Caco-2 (cell line): Measurements from ENCODE around the gene RAB37. TPM values are rescaled to one million over a fixed set of nuclear protein-coding genes. Genes with fewer than 3 reads are reported as not detected.

Experiments used
- BruUV-seq: library from RNA; stranded (reverse); fragments of 400-500 nt; replicated peaks from 2 replicates; lab custom pipeline; 2021; lab: Mats Ljungman, UMichigan
- CTCF ChIA-PET: fragments of 300-600 bp; sonication (Branson Sonifier 250); formaldehyde crosslinking; loops from one replicate; lab custom pipeline; 2022; ENCODE audit warnings: antibody characterized with exemption; lab: Charles Lee
- POLR2A ChIA-PET: fragments of 300-600 bp; sonication (Branson Sonifier 250); formaldehyde crosslinking; loops from one replicate; lab custom pipeline; 2022; ENCODE audit warnings: antibody characterized with exemption; lab: Charles Lee
- DNase-seq, 2 experiments: peaks; one replicate each; pipeline versions ENCODE4 v3.0.0 to v3.0.0-alpha.2; 2020 to 2022
- H3K27me3 ChIP-seq: replicated peaks from 2 replicates; pipeline ENCODE4 v1.6.0; 2011; ENCODE audit warnings: low read length; ENCODE audit not compliant: control insufficient read depth, insufficient read depth
- H3K36me3 ChIP-seq: 2 replicates; pipeline ENCODE4 v1.5.1; 2011; ENCODE audit warnings: low read length; ENCODE audit not compliant: control insufficient read depth, insufficient read depth
- H3K4me1 ChIP-seq: fragments of 250-450 bp; sonication (Bioruptor Pico); 2 replicates; pipeline ENCODE4 v1.5.1; 2020; ENCODE audit warnings: mild to moderate bottlenecking
- H3K4me3 ChIP-seq: 2 replicates; pipeline ENCODE4 v1.5.1; 2011; ENCODE audit warnings: low read depth, mild to moderate bottlenecking, control low read depth, low read length
- H3K9me3 ChIP-seq: fragments of 250-450 bp; sonication (Bioruptor Pico); 2 replicates; pipeline ENCODE4 v1.5.1; 2020; ENCODE audit warnings: mild to moderate bottlenecking, moderate library complexity
- H3K27ac Mint-ChIP-seq: one replicate; pipeline ENCODE4 v1.8.0; 2022; ENCODE audit warnings: mixed read lengths; ENCODE audit not compliant: unreplicated experiment
- H3K27me3 Mint-ChIP-seq: one replicate; pipeline ENCODE4 v1.8.0; 2022; ENCODE audit warnings: mixed read lengths; ENCODE audit not compliant: insufficient read depth, unreplicated experiment
- H3K36me3 Mint-ChIP-seq: one replicate; pipeline ENCODE4 v1.8.0; 2022; ENCODE audit warnings: mild to moderate bottlenecking, mixed read lengths; ENCODE audit not compliant: insufficient read depth, unreplicated experiment
- H3K4me1 Mint-ChIP-seq: one replicate; pipeline ENCODE4 v1.8.0; 2022; ENCODE audit warnings: low read depth, mixed read lengths; ENCODE audit not compliant: unreplicated experiment
- H3K4me3 Mint-ChIP-seq: one replicate; pipeline ENCODE4 v1.8.0; 2022; ENCODE audit warnings: mild to moderate bottlenecking, moderate library complexity, mixed read lengths; ENCODE audit not compliant: unreplicated experiment
- H3K9me3 Mint-ChIP-seq: one replicate; pipeline ENCODE4 v1.8.0; 2022; ENCODE audit warnings: mixed read lengths; ENCODE audit not compliant: unreplicated experiment
- intact Hi-C: fragments of 100-400 bp; cut with micrococcal nuclease; formaldehyde crosslinking; loops from one replicate; pipeline ENCODE4 v1.10.0; 2022; ENCODE audit not compliant: unreplicated experiment
- total RNA-seq: library from RNA; stranded (reverse); gene quantifications from 2 replicates; pipeline ENCODE4 v1.2.3, GENCODE V29; 2022
- TF ChIP-seq, protein P1 (sequence below), 2 experiments: fragments of 200-600 bp in 1 of 2; IDR thresholded peaks; 1 replicate in 1 of 2; 2 replicates in 1 of 2; pipeline versions ENCODE4 v1.5.1 to v1.8.0; 2011 to 2022; ENCODE audit warnings: antibody characterized with exemption in 1 of 2, control low read depth in 1 of 2, inconsistent platforms in 1 of 2, low read depth in 1 of 2, low read length in 1 of 2, mild to moderate bottlenecking in 1 of 2, moderate library complexity in 1 of 2; ENCODE audit not compliant: insufficient read depth in 1 of 2, severe bottlenecking in 1 of 2, unreplicated experiment in 1 of 2

Gene RAB37
- total RNA-seq, 1 experiment from 2014 or later = 12.3 TPM

DNA sequence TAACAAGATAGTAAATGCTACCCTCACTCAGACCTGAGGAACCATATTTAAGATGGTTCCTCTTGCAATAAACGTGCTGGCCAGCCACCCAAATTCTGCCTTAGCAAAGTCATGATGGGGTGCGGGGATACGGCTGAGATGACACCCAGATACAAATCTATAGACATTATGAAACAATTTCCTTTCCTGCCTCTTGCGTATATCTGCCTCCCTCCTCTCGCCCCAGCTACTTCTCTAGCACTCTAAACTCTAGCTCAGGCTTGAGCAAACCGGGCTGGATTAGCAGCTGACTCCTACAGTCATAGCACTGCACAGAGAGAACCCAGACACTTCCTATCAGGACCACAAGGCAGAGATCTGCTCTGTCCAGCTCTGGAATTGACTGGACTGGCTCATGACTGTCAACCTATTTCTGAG, 46.6 kb upstream of the RAB37 start:
- Histone ChIP-seq H3K9me3 (no peaks in the 10 kb centered on the region), H3K4me3 (no peak overlapping the region), H3K4me1 (no peaks in the 10 kb centered on the region), H3K36me3 (no peaks in the 10 kb centered on the region), H3K27me3 (peaks cover 2% of the 10 kb centered on the region)
- Mint-ChIP-seq H3K4me3 (no peak overlapping the region), H3K9me3 (no peaks in the 10 kb centered on the region), H3K4me1 (no peaks in the 10 kb centered on the region), H3K27ac (no peak overlapping the region), H3K36me3 (no peaks in the 10 kb centered on the region), H3K27me3 (no peaks in the 10 kb centered on the region)
- BruUV-seq = no TSS peak
- CTCF ChIA-PET = interaction anchor here (0.7 to 2.7 kb wide), 5 partner anchors 12 to 330 kb away, joined by 3 to 10 read pairs (median 4); partner anchors contain the start of gene RAB37
- TF ChIP-seq, protein P1, sequence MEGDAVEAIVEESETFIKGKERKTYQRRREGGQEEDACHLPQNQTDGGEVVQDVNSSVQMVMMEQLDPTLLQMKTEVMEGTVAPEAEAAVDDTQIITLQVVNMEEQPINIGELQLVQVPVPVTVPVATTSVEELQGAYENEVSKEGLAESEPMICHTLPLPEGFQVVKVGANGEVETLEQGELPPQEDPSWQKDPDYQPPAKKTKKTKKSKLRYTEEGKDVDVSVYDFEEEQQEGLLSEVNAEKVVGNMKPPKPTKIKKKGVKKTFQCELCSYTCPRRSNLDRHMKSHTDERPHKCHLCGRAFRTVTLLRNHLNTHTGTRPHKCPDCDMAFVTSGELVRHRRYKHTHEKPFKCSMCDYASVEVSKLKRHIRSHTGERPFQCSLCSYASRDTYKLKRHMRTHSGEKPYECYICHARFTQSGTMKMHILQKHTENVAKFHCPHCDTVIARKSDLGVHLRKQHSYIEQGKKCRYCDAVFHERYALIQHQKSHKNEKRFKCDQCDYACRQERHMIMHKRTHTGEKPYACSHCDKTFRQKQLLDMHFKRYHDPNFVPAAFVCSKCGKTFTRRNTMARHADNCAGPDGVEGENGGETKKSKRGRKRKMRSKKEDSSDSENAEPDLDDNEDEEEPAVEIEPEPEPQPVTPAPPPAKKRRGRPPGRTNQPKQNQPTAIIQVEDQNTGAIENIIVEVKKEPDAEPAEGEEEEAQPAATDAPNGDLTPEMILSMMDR (IDR thresholded peaks at IDR 0.05; ENCODE audit: insufficient read depth in 1 of 2, low read depth in 1 of 2, low read length in 1 of 2, severe bottlenecking in 1 of 2, unreplicated experiment in 1 of 2) = no peak
- POLR2A ChIA-PET = no interaction called here
- intact Hi-C loops = loop anchor here (5.0 kb wide), 1 partner anchor 33 kb away; no protein-coding TSS in a partner anchor
- DNase-seq = no peak

DNA sequence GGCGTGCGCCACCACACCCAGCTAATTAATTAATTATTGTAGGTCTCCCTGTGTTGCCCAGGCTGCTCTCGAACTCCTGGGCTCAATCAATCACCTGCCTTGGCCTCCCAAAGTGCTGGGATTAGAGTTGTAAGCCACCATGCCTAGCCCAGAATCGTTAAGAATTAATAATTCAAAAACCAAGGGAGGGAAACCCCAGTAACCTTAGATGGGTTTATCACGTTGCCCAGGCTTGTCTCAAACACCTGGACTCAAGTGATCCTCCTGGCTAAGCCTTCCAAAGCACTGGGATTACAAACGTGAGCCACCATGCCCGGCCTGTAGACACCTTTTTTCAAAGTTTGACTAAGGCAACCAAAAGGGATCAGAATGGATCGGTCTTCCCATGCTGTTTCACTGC, 45.9 kb upstream of the RAB37 start:
- H3K9me3 ChIP-seq = no peaks in the 10 kb centered on the region
- ChIA-PET CTCF (interaction anchor here (2.0 to 2.7 kb wide), 2 partner anchors 34 to 45 kb away, joined by 7 to 10 read pairs; partner anchors contain the start of gene RAB37), POLR2A (no interaction called here)
- BruUV-seq = no TSS peak
- no peaks in the 10 kb centered on the region for H3K27me3 ChIP-seq
- H3K36me3 ChIP-seq = no peaks in the 10 kb centered on the region
- H3K9me3 Mint-ChIP-seq = no peaks in the 10 kb centered on the region
- intact Hi-C loops = loop anchor here (5.0 kb wide), 1 partner anchor 34 kb away; no protein-coding TSS in a partner anchor
- no peak overlapping the region for H3K27ac Mint-ChIP-seq
- no peak for DNase-seq
- no peaks in the 10 kb centered on the region for H3K36me3 Mint-ChIP-seq
- no peak overlapping the region for H3K4me3 Mint-ChIP-seq
- H3K4me1 Mint-ChIP-seq = no peaks in the 10 kb centered on the region
- no peak overlapping the region for H3K4me3 ChIP-seq
- TF ChIP-seq, protein P1 (IDR thresholded peaks at IDR 0.05; ENCODE audit: insufficient read depth in 1 of 2, low read depth in 1 of 2, low read length in 1 of 2, severe bottlenecking in 1 of 2, unreplicated experiment in 1 of 2) = no peak
- H3K4me1 ChIP-seq = no peaks in the 10 kb centered on the region
- no peaks in the 10 kb centered on the region for H3K27me3 Mint-ChIP-seq

DNA sequence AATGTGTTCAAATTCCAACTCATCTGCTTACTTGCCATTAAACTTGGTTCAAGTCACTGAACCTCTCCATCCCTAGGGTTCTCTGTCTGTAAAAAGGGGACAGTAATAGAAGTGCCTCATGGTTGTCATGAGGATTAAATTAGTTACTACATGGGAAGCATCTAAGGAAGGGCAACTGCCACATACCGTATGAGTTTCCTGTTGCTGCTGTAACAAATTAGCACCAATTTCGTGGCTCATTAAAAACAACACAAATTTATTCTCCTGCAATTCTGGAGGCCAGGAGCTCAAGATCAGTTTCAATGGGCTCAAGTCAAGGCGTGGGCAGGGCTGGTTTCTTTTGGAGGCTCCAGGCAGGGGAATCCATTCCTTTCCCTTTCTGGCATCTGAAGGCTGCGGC, 43.0 kb upstream of the RAB37 start:
- Mint-ChIP-seq H3K4me1 (no peaks in the 10 kb centered on the region), H3K4me3 (no peak overlapping the region), H3K27ac (no peak overlapping the region), H3K27me3 (no peaks in the 10 kb centered on the region), H3K9me3 (no peaks in the 10 kb centered on the region), H3K36me3 (no peaks in the 10 kb centered on the region)
- H3K36me3 ChIP-seq = no peaks in the 10 kb centered on the region
- no peaks in the 10 kb centered on the region for H3K27me3 ChIP-seq
- no peak overlapping the region for H3K4me3 ChIP-seq
- CTCF ChIA-PET = no interaction called here
- TF ChIP-seq, protein P1 (IDR thresholded peaks at IDR 0.05; ENCODE audit: insufficient read depth in 1 of 2, low read depth in 1 of 2, low read length in 1 of 2, severe bottlenecking in 1 of 2, unreplicated experiment in 1 of 2) = no peak
- no peak for DNase-seq
- no peaks in the 10 kb centered on the region for H3K9me3 ChIP-seq
- H3K4me1 ChIP-seq = no peaks in the 10 kb centered on the region
- BruUV-seq = no TSS peak
- intact Hi-C loops = loop anchor here (5.0 kb wide), 1 partner anchor 37 kb away; no protein-coding TSS in a partner anchor
- POLR2A ChIA-PET = no interaction called here
